T-helper 17 cell (primary cell): ENCODE data around the gene CHAC2. TPM values are rescaled to one million over a fixed set of nuclear protein-coding genes. Genes with fewer than 3 reads are reported as not detected.
A peak's percentile ranks its signal among the peaks of the same experiment; 100 is the strongest.
"Not testable (repeated sequence)": the region's sequence is repeated elsewhere in the genome, so short reads cannot be mapped to it uniquely, and the experiment has no call there.

Experiments
- ATAC-seq: fragments of 150-1000 bp; cut with Tn5 transposase; 2 replicates; pipeline ENCODE4 v1.10.0; 2021; ENCODE audit warnings: mild to moderate bottlenecking, moderate library complexity
- DNase-seq, 3 donors: peaks; one replicate each; pipeline versions ENCODE4 v3.0.0 to v3.0.0-alpha.2; 2020 to 2021
- H3K9me3 ChIP-seq: one replicate; pipeline ENCODE4 v1.7.0; 2013; ENCODE audit warnings: low read length, mild to moderate bottlenecking; ENCODE audit not compliant: control insufficient read depth, poor library complexity, severe bottlenecking
- H3K27ac Mint-ChIP-seq: one replicate; pipeline ENCODE4 v1.8.0; 2022; ENCODE audit warnings: mild to moderate bottlenecking, moderate library complexity, mixed read lengths
- H3K27me3 Mint-ChIP-seq: one replicate; pipeline ENCODE4 v1.8.0; 2022; ENCODE audit warnings: mixed read lengths
- H3K36me3 Mint-ChIP-seq: one replicate; pipeline ENCODE4 v1.8.0; 2022; ENCODE audit warnings: low read depth, mixed read lengths
- H3K4me1 Mint-ChIP-seq: one replicate; pipeline ENCODE4 v1.8.0; 2022; ENCODE audit warnings: mild to moderate bottlenecking, mixed read lengths
- H3K4me3 Mint-ChIP-seq: one replicate; pipeline ENCODE4 v1.8.0; 2022; ENCODE audit warnings: mild to moderate bottlenecking, moderate library complexity, mixed read lengths
- total RNA-seq, 4 donors: library from RNA in 2 of 4; stranded (reverse) in 2 of 4; gene quantifications; one replicate each; pipeline ENCODE4 v1.2.3 and lab custom pipeline; 2022 to 2026

The CHAC2 gene
- total RNA-seq, 2 donors from 2014 or later: 0.42 to 0.76 TPM

DNA sequence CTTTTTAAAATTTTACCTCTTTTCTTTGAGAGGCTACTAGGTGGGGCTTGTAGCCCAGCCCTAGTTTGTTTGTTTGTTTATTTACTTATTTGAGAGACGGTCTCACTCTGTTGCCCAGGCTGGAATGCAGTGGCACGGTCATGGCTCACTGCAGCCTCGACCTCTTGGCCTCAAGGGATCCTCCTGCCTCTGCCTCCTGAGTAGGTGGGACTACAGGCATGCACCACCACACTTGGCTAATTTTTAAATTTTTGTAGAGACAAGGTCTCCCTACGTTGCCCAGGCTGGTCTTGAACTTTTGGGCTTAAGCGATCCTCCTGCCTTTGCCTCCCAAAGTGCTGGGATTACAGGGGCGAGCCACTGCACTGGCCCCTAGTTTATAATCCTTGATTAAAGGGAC is 54.2 kb downstream of the CHAC2 start:
- DNase-seq: no peak
- no peaks in the 10 kb centered on the region for H3K9me3 ChIP-seq
- no peaks in the 10 kb centered on the region for H3K27me3 Mint-ChIP-seq
- peaks cover under 1% of the 10 kb centered on the region for H3K36me3 Mint-ChIP-seq
- peak overlapping the region; percentile 32 for H3K27ac Mint-ChIP-seq
- peaks cover 2% of the 10 kb centered on the region for H3K4me1 Mint-ChIP-seq
- ATAC-seq: no peak
- no peak overlapping the region for H3K4me3 Mint-ChIP-seq

DNA sequence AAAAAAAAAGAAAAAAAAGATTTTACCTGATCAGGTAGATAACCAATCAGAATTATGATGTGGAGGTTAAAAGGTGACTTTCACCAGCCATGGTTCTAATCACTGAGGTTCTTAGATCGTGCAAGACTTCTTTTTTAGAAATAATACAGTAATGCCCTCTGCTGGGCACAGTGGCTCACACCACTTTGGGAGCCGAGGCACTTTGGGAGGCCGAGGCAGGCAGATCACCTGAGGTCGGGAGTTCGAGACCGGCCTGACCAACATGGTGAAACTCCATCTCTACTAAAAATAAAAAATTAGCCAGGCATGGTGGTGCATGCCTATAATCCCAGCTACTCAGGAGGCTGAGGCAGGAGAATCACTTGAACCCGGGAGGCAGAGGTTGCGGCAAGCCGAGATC is 56.0 kb downstream of the CHAC2 start:
- H3K4me3 Mint-ChIP-seq, H3K9me3 ChIP-seq, H3K4me1 Mint-ChIP-seq, H3K27ac Mint-ChIP-seq, H3K27me3 Mint-ChIP-seq, ATAC-seq, H3K36me3 Mint-ChIP-seq, DNase-seq: not testable (repeated sequence)

Other genes with a start within 250 kb of the CHAC2 start
- 10 to 100 TPM; 26.0 to 29.1 TPM for gene ASB3, start 19.1 kb downstream of the CHAC2 start, total RNA-seq
- gene ERLEC1, start 19.2 kb downstream of the CHAC2 start, total RNA-seq: 10 to 100 TPM; 16.6 to 17.8 TPM
- gene GPR75, start 92.2 kb downstream of the CHAC2 start, total RNA-seq: 1 to 10 TPM; 1.8 to 2.7 TPM
- 10 to 100 TPM; 64.5 to 80.4 TPM for gene PSME4, start 203.2 kb downstream of the CHAC2 start, total RNA-seq